ENCODE results near the gene CCL28.
"Not testable (repeated sequence)": the region's sequence is repeated elsewhere in the genome, so short reads cannot be mapped to it uniquely, and the experiment has no call there.

- TF ChIP-seq, protein P1, sequence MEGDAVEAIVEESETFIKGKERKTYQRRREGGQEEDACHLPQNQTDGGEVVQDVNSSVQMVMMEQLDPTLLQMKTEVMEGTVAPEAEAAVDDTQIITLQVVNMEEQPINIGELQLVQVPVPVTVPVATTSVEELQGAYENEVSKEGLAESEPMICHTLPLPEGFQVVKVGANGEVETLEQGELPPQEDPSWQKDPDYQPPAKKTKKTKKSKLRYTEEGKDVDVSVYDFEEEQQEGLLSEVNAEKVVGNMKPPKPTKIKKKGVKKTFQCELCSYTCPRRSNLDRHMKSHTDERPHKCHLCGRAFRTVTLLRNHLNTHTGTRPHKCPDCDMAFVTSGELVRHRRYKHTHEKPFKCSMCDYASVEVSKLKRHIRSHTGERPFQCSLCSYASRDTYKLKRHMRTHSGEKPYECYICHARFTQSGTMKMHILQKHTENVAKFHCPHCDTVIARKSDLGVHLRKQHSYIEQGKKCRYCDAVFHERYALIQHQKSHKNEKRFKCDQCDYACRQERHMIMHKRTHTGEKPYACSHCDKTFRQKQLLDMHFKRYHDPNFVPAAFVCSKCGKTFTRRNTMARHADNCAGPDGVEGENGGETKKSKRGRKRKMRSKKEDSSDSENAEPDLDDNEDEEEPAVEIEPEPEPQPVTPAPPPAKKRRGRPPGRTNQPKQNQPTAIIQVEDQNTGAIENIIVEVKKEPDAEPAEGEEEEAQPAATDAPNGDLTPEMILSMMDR (IDR thresholded peaks at IDR 0.05) = not testable (repeated sequence)
- TF ChIP-seq POLR2A (IDR thresholded peaks at IDR 0.05) = not testable (repeated sequence)
Observed at GRCh38 chr5:43365155-43365554, 47.0 kb downstream of the CCL28 start.
